Measurements from ENCODE around the gene SNRPA. TPM values are rescaled to one million over a fixed set of nuclear protein-coding genes. Genes with fewer than 3 reads are reported as not detected.

Gene SNRPA
- total and polyA plus RNA-seq, 2 of the 13 experiments (the other 11 are each of a cell fraction or from before 2014, with no cell fraction given), result 59.6 to 162 TPM

DNA sequence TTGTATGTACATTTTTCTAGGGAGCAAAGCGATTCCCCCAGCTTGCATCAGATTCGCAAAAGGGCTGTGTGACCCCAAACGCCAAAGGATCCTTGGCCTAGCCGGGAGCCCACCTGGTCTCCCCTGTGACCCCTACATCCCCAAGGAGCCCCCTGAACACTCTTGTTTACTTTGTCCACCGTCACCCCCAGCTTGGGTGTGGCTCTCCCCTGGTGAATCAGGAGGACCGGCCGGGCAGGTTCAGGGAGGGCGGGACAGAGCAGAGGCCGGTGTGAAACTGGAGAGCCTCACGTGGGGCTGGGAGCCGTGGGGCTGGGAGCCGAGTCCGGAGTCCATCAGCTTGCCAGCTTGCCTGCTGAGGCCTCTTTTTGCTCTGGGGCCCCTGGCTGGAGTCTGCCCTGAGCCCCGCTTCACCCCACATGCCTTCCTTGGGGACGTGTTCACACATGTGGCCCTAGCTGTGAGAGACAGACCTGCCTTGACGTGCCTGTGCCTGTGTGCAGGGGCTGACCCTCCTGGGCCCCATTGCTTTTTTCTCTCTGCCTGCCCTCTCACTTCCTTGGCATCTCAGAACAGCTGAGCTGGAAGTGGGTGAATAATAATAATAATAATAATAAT is 32.1 kb upstream of the SNRPA start (continued):
- TF ChIP-seq, protein P1, sequence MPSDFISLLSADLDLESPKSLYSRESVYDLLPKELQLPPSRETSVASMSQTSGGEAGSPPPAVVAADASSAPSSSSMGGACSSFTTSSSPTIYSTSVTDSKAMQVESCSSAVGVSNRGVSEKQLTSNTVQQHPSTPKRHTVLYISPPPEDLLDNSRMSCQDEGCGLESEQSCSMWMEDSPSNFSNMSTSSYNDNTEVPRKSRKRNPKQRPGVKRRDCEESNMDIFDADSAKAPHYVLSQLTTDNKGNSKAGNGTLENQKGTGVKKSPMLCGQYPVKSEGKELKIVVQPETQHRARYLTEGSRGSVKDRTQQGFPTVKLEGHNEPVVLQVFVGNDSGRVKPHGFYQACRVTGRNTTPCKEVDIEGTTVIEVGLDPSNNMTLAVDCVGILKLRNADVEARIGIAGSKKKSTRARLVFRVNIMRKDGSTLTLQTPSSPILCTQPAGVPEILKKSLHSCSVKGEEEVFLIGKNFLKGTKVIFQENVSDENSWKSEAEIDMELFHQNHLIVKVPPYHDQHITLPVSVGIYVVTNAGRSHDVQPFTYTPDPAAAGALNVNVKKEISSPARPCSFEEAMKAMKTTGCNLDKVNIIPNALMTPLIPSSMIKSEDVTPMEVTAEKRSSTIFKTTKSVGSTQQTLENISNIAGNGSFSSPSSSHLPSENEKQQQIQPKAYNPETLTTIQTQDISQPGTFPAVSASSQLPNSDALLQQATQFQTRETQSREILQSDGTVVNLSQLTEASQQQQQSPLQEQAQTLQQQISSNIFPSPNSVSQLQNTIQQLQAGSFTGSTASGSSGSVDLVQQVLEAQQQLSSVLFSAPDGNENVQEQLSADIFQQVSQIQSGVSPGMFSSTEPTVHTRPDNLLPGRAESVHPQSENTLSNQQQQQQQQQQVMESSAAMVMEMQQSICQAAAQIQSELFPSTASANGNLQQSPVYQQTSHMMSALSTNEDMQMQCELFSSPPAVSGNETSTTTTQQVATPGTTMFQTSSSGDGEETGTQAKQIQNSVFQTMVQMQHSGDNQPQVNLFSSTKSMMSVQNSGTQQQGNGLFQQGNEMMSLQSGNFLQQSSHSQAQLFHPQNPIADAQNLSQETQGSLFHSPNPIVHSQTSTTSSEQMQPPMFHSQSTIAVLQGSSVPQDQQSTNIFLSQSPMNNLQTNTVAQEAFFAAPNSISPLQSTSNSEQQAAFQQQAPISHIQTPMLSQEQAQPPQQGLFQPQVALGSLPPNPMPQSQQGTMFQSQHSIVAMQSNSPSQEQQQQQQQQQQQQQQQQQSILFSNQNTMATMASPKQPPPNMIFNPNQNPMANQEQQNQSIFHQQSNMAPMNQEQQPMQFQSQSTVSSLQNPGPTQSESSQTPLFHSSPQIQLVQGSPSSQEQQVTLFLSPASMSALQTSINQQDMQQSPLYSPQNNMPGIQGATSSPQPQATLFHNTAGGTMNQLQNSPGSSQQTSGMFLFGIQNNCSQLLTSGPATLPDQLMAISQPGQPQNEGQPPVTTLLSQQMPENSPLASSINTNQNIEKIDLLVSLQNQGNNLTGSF (CRISPR knock-in tag; IDR thresholded peaks at IDR 0.05), result no peak
- TF ChIP-seq TEAD3 (CRISPR knock-in tag; optimal IDR thresholded peaks at IDR 0.05; ENCODE audit: borderline replicate concordance), result peak; percentile 31
- TF ChIP-seq DDIT3 (CRISPR knock-in tag; IDR thresholded peaks at IDR 0.05), result no peak
- TF ChIP-seq, protein P2, sequence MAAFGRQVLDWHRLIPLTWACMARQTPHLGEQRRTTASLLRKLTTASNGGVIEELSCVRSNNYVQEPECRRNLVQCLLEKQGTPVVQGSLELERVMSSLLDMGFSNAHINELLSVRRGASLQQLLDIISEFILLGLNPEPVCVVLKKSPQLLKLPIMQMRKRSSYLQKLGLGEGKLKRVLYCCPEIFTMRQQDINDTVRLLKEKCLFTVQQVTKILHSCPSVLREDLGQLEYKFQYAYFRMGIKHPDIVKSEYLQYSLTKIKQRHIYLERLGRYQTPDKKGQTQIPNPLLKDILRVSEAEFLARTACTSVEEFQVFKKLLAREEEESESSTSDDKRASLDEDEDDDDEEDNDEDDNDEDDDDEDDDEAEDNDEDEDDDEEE (CRISPR knock-in tag; IDR thresholded peaks at IDR 0.05), result 0 out of 2 replicates have a peak, but pooled peaks have one; percentile 43
- no peak for TF ChIP-seq ZNF33A (CRISPR knock-in tag; IDR thresholded peaks at IDR 0.05; ENCODE audit: borderline replicate concordance)
- 0 out of 2 replicates have a peak, but pooled peaks have one; percentile 45 for TF ChIP-seq ZNF451 (CRISPR knock-in tag; IDR thresholded peaks at IDR 0.05)
- TF ChIP-seq TEAD2 (CRISPR knock-in tag; IDR thresholded peaks at IDR 0.05), result no peak
- TF ChIP-seq, protein P3, sequence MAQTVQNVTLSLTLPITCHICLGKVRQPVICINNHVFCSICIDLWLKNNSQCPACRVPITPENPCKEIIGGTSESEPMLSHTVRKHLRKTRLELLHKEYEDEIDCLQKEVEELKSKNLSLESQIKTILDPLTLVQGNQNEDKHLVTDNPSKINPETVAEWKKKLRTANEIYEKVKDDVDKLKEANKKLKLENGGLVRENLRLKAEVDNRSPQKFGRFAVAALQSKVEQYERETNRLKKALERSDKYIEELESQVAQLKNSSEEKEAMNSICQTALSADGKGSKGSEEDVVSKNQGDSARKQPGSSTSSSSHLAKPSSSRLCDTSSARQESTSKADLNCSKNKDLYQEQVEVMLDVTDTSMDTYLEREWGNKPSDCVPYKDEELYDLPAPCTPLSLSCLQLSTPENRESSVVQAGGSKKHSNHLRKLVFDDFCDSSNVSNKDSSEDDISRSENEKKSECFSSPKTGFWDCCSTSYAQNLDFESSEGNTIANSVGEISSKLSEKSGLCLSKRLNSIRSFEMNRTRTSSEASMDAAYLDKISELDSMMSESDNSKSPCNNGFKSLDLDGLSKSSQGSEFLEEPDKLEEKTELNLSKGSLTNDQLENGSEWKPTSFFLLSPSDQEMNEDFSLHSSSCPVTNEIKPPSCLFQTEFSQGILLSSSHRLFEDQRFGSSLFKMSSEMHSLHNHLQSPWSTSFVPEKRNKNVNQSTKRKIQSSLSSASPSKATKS (CRISPR knock-in tag; IDR thresholded peaks at IDR 0.05), result no peak
- peak; percentile 72 for TF ChIP-seq ZIK1 (CRISPR knock-in tag; IDR thresholded peaks at IDR 0.05; ENCODE audit: borderline replicate concordance, low read depth)
- TF ChIP-seq SP4 (CRISPR knock-in tag; IDR thresholded peaks at IDR 0.05), result peak; percentile 61
- TF ChIP-seq ZNF678 (CRISPR knock-in tag; IDR thresholded peaks at IDR 0.05), result no peak
- no peak for TF ChIP-seq ZNF34 (CRISPR knock-in tag; IDR thresholded peaks at IDR 0.05; ENCODE audit: borderline replicate concordance)
- TF ChIP-seq TFDP1 (CRISPR knock-in tag; IDR thresholded peaks at IDR 0.05; ENCODE audit: borderline replicate concordance), result peak; percentile 48; the same call in 1 of the 2 replicates
- TF ChIP-seq RFX3 (CRISPR knock-in tag; IDR thresholded peaks at IDR 0.05), result no peak
- no peak for TF ChIP-seq SP2 (CRISPR knock-in tag; IDR thresholded peaks at IDR 0.05)

All from HepG2 (cell line).